Stimulated activated CD4-positive, alpha-beta T cell treated with anti-CD3 and anti-CD28 coated beads, TNF-alpha, amount 100 ng/mL, for 4 hours (primary cell): ENCODE data around the gene TMSB10.
"Not testable (repeated sequence)": the region's sequence is repeated elsewhere in the genome, so short reads cannot be mapped to it uniquely, and the experiment has no call there.

Experiments
- DNase-seq, 3 experiments: peaks; one replicate each; pipeline ENCODE4 v3.0.0-alpha.2; 2020; ENCODE audit warnings: low read depth in 3 of 3

Gene TMSB10

GRCh38 chr2:84939426-84940087 lies 34.1 kb downstream of the TMSB10 start:
- DNase-seq: peak in 2 of 3 experiments; percentile 53 to 55

- DNase-seq: no peak
Observed at GRCh38 chr2:84940088-84940470, 34.6 kb downstream of the TMSB10 start.

GRCh38 chr2:84940831-84941412 lies 35.5 kb downstream of the TMSB10 start:
- DNase-seq: no peak

GRCh38 chr2:84942166-84942565 lies 36.7 kb downstream of the TMSB10 start:
- DNase-seq: no peak

- DNase-seq: no peak
Observed at GRCh38 chr2:84942964-84943421, 37.5 kb downstream of the TMSB10 start.

GRCh38 chr2:84944295-84944909 lies 38.9 kb downstream of the TMSB10 start:
- DNase-seq: no peak

- DNase-seq: not testable (repeated sequence)
Observed at GRCh38 chr2:84945838-84946203, 40.4 kb downstream of the TMSB10 start.

- peak; percentile 34 to 64 (median 62) for DNase-seq
Observed at GRCh38 chr2:84946204-84947009, 41.0 kb downstream of the TMSB10 start.

- DNase-seq: no peak
Observed at GRCh38 chr2:84947010-84947593, 41.6 kb downstream of the TMSB10 start.

GRCh38 chr2:84953535-84953934 lies 48.1 kb downstream of the TMSB10 start:
- no peak for DNase-seq

GRCh38 chr2:84954329-84954728 lies 48.9 kb downstream of the TMSB10 start:
- DNase-seq: no peak
